ENCODE results near the gene SDF2L1. TPM values are rescaled to one million over a fixed set of nuclear protein-coding genes. Genes with fewer than 3 reads are reported as not detected.

SDF2L1 gene
- total and polyA plus RNA-seq, 2 of the 13 experiments (the other 11 are each of a cell fraction or from before 2014, with no cell fraction given), result 18.0 to 57.4 TPM

- FAIRE-seq, result no peak
- H3K4me3 ChIP-seq (replicated peaks in 1 of 3; ENCODE audit: insufficient read depth in 1 of 3, low read depth in 2 of 3, low read length in 3 of 3), result no peak overlapping the region
- BruUV-seq (replicated peaks), result TSS peak; percentile 19
- H3K79me2 ChIP-seq (ENCODE audit: insufficient read depth, low read length), result peaks cover 51% of the 10 kb centered on the region
- intact Hi-C loops (cut with micrococcal nuclease; ENCODE audit: unreplicated experiment), result no loop called here
- no peak for DNase-seq (ENCODE audit: low spot score)
- WGBS (ENCODE audit: low lambda C conversion rate), result over 99% methylated on average over 4 of the region's 4 CpGs
- H3K9ac ChIP-seq (ENCODE audit: insufficient read depth, low read depth, low read length), result no peak overlapping the region
- no peaks in the 10 kb centered on the region for H3K27me3 ChIP-seq (ENCODE audit: control insufficient read depth in 1 of 2, insufficient read depth in 2 of 2, low read length in 2 of 2)
- no peaks in the 10 kb centered on the region for H3K4me1 ChIP-seq (ENCODE audit: insufficient read depth, low read length)
- peaks cover 17% of the 10 kb centered on the region for H4K20me1 ChIP-seq (ENCODE audit: insufficient read depth, low read length)
- no peak overlapping the region for H2AFZ ChIP-seq (ENCODE audit: low read length)
- in situ Hi-C loops (cut with HindIII; ENCODE audit: extremely low pct_ligation_motif_present, low pct_unique_long_range_greater_than_20kb), result no loop called here
- H3K27ac ChIP-seq (ENCODE audit: extremely low read length, insufficient read depth, low read length), result no peak overlapping the region
- no peak overlapping the region for H3K4me2 ChIP-seq (ENCODE audit: low read depth, low read length)
- POLR2A ChIA-PET, result no interaction called here
- no peak for ATAC-seq
- CTCF ChIA-PET (ENCODE audit: low intra/inter-chr PET ratio, low total read pairs), result no interaction called here
- TF ChIP-seq RBM22 (optimal IDR thresholded peaks at IDR 0.05; ENCODE audit: low read length), result peak; percentile 40
- TF ChIP-seq, protein P1, sequence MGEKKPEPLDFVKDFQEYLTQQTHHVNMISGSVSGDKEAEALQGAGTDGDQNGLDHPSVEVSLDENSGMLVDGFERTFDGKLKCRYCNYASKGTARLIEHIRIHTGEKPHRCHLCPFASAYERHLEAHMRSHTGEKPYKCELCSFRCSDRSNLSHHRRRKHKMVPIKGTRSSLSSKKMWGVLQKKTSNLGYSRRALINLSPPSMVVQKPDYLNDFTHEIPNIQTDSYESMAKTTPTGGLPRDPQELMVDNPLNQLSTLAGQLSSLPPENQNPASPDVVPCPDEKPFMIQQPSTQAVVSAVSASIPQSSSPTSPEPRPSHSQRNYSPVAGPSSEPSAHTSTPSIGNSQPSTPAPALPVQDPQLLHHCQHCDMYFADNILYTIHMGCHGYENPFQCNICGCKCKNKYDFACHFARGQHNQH (CRISPR knock-in tag; IDR thresholded peaks at IDR 0.05), result no peak
- H3K9me3 ChIP-seq (ENCODE audit: low read length), result no peaks in the 10 kb centered on the region
- H3K36me3 ChIP-seq (replicated peaks in 1 of 2; ENCODE audit: control insufficient read depth in 1 of 2, insufficient read depth in 2 of 2, low read length in 2 of 2), result peaks cover 23 to 62% of the 10 kb centered on the region in 2 experiments
These were observed 30.7 kb upstream of the SDF2L1 start for GRCh38 chr22:21611210-21611977.

- ATAC-seq (no peak), FAIRE-seq (no peak), DNase-seq (ENCODE audit: low spot score) (no peak)
- in situ Hi-C loops (cut with HindIII; ENCODE audit: extremely low pct_ligation_motif_present, low pct_unique_long_range_greater_than_20kb), result no loop called here
- Histone ChIP-seq H3K4me2 (ENCODE audit: low read depth, low read length) (no peak overlapping the region), H3K4me3 (replicated peaks in 1 of 3; ENCODE audit: insufficient read depth in 1 of 3, low read depth in 2 of 3, low read length in 3 of 3) (no peak overlapping the region), H3K79me2 (ENCODE audit: insufficient read depth, low read length) (peaks cover 42% of the 10 kb centered on the region), H3K4me1 (ENCODE audit: insufficient read depth, low read length) (no peaks in the 10 kb centered on the region), H2AFZ (ENCODE audit: low read length) (no peak overlapping the region), H3K9ac (ENCODE audit: insufficient read depth, low read depth, low read length) (no peak overlapping the region), H4K20me1 (ENCODE audit: insufficient read depth, low read length) (peaks cover 10% of the 10 kb centered on the region; the same call in 1 of the 2 replicates), H3K9me3 (ENCODE audit: low read length) (no peaks in the 10 kb centered on the region), H3K27ac (ENCODE audit: extremely low read length, insufficient read depth, low read length) (no peak overlapping the region), H3K27me3 (ENCODE audit: control insufficient read depth in 1 of 2, insufficient read depth in 2 of 2, low read length in 2 of 2) (no peaks in the 10 kb centered on the region), H3K36me3 (replicated peaks in 1 of 2; ENCODE audit: control insufficient read depth in 1 of 2, insufficient read depth in 2 of 2, low read length in 2 of 2) (peaks cover 20 to 60% of the 10 kb centered on the region in 2 experiments)
- WGBS (ENCODE audit: low lambda C conversion rate), result 94% methylated on average over 6 of the region's 7 CpGs
- ChIA-PET POLR2A (no interaction called here), CTCF (ENCODE audit: low intra/inter-chr PET ratio, low total read pairs) (no interaction called here)
- intact Hi-C loops (cut with micrococcal nuclease; ENCODE audit: unreplicated experiment), result no loop called here
- BruUV-seq (replicated peaks), result no TSS peak
- TF ChIP-seq, protein P2, sequence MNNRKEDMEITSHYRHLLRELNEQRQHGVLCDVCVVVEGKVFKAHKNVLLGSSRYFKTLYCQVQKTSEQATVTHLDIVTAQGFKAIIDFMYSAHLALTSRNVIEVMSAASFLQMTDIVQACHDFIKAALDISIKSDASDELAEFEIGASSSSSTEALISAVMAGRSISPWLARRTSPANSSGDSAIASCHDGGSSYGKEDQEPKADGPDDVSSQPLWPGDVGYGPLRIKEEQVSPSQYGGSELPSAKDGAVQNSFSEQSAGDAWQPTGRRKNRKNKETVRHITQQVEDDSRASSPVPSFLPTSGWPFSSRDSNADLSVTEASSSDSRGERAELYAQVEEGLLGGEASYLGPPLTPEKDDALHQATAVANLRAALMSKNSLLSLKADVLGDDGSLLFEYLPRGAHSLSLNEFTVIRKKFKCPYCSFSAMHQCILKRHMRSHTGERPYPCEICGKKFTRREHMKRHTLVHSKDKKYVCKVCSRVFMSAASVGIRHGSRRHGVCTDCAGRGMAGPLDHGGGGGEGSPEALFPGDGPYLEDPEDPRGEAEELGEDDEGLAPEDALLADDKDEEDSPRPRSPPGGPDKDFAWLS (CRISPR knock-in tag; IDR thresholded peaks at IDR 0.05; ENCODE audit: borderline replicate concordance), result no peak
- TF ChIP-seq KAT2B (IDR thresholded peaks at IDR 0.05; ENCODE audit: borderline replicate concordance, low read depth, low read length) (no peak), NFE2 (CRISPR knock-in tag; IDR thresholded peaks at IDR 0.05) (no peak), ZSCAN25 (CRISPR knock-in tag; IDR thresholded peaks at IDR 0.05) (no peak)
These were observed 29.2 kb upstream of the SDF2L1 start for GRCh38 chr22:21612858-21613257.
